Karpas-422 (cell line): ENCODE data around the gene C4B. TPM values are rescaled to one million over a fixed set of nuclear protein-coding genes. Genes with fewer than 3 reads are reported as not detected.
"Not testable (repeated sequence)": the region's sequence is repeated elsewhere in the genome, so short reads cannot be mapped to it uniquely, and the experiment has no call there.

Source experiments
- DNase-seq: peaks from one replicate; pipeline ENCODE4 v3.0.0-alpha.2; 2015
- H2AFZ ChIP-seq: fragments of 200-600 bp; sonication (generic); 2 replicates; pipeline ENCODE4 v1.6.1; 2014; ENCODE audit warnings: antibody characterized with exemption, low read length, mixed read lengths
- H3K27ac ChIP-seq: fragments of 200-600 bp; sonication (generic); 2 replicates; pipeline ENCODE4 v1.5.1; 2014; ENCODE audit warnings: mild to moderate bottlenecking, low read length, moderate library complexity
- H3K27me3 ChIP-seq: fragments of 200-600 bp; sonication (generic); 2 replicates; pipeline ENCODE4 v1.6.1; 2014; ENCODE audit warnings: low read length, mixed read lengths
- H3K36me3 ChIP-seq: fragments of 200-600 bp; sonication (generic); 2 replicates; pipeline ENCODE4 v1.6.1; 2014; ENCODE audit warnings: low read length, mixed read lengths; ENCODE audit not compliant: insufficient read depth
- H3K4me1 ChIP-seq: fragments of 200-600 bp; sonication (generic); 2 replicates; pipeline ENCODE4 v1.6.1; 2014; ENCODE audit warnings: mild to moderate bottlenecking, low read length, mixed read lengths
- H3K4me2 ChIP-seq: fragments of 200-600 bp; sonication (generic); 2 replicates; pipeline ENCODE4 v1.6.1; 2014; ENCODE audit warnings: low read length, low read depth, mild to moderate bottlenecking; ENCODE audit not compliant: poor library complexity, severe bottlenecking
- H3K4me3 ChIP-seq: fragments of 200-600 bp; sonication (generic); 2 replicates; pipeline ENCODE4 v1.5.1; 2014; ENCODE audit warnings: mild to moderate bottlenecking, antibody characterized with exemption, low read length, mixed read lengths
- H3K79me2 ChIP-seq: fragments of 200-600 bp; sonication (generic); 2 replicates; pipeline ENCODE4 v1.6.1; 2014; ENCODE audit warnings: mild to moderate bottlenecking, low read length, mixed read lengths
- H3K9ac ChIP-seq: fragments of 200-600 bp; sonication (generic); 2 replicates; pipeline ENCODE4 v1.6.0; 2014; ENCODE audit warnings: low read length
- H3K9me2 ChIP-seq: fragments of 200-600 bp; sonication (generic), shearing (Covaris generic); replicated peaks from 2 replicates; pipeline ENCODE4 v1.6.0; 2014; ENCODE audit warnings: mild to moderate bottlenecking, low read length, moderate library complexity; ENCODE audit not compliant: insufficient read depth
- H3K9me3 ChIP-seq: fragments of 300-700, 200-600 bp; sonication (generic); 2 replicates; pipeline ENCODE4 v1.6.1; 2014; ENCODE audit warnings: low read length, mixed read lengths
- H4K20me1 ChIP-seq: fragments of 200-600 bp; sonication (generic); 2 replicates; pipeline ENCODE4 v1.6.1; 2014; ENCODE audit warnings: mild to moderate bottlenecking, antibody characterized with exemption, low read length, low read depth; ENCODE audit not compliant: insufficient read depth
- total RNA-seq: library from RNA; depleted of rRNA; stranded (reverse); fragments of >200 nt; shearing (Covaris generic); gene quantifications from 2 replicates; pipeline ENCODE4 v1.2.3, GENCODE V29; 2014; ENCODE audit warnings: low replicate concordance; rRNA removed

Gene C4B
- 1.9 and 6.6 TPM in 2 replicates for total RNA-seq

- not testable (repeated sequence) for H3K36me3 ChIP-seq, H3K27ac ChIP-seq, H3K4me2 ChIP-seq, DNase-seq, H3K9me2 ChIP-seq, H3K9ac ChIP-seq, H3K79me2 ChIP-seq, H3K4me3 ChIP-seq, H2AFZ ChIP-seq, H4K20me1 ChIP-seq, H3K4me1 ChIP-seq, H3K9me3 ChIP-seq, H3K27me3 ChIP-seq
Measured at GRCh38 chr6:32014547-32014946, at the start of gene C4B. Gene C4B (plus strand): TSS chr6:32014795. CDS start chr6:32014846, 51 bp downstream.

- Histone ChIP-seq H3K4me3 (no peak overlapping the region), H3K36me3 (peaks cover 10% of the 10 kb centered on the region; the same call in 1 of the 2 replicates), H3K79me2 (peaks cover 10% of the 10 kb centered on the region), H3K27ac (no peak overlapping the region), H3K9ac (no peak overlapping the region), H3K9me3 (no peaks in the 10 kb centered on the region), H3K9me2 (no peaks in the 10 kb centered on the region), H3K27me3 (no peaks in the 10 kb centered on the region), H3K4me1 (peaks cover 4% of the 10 kb centered on the region), H3K4me2 (no peak overlapping the region), H2AFZ (no peak overlapping the region), H4K20me1 (no peaks in the 10 kb centered on the region)
- DNase-seq, result no peak
Measured at GRCh38 chr6:31965700-31966099, 48.9 kb upstream of the C4B start.

GRCh38 chr6:31966506-31966905, 48.1 kb upstream of the C4B start:
- no peaks in the 10 kb centered on the region for H4K20me1 ChIP-seq
- no peaks in the 10 kb centered on the region for H3K9me2 ChIP-seq
- H3K4me3 ChIP-seq, result no peak overlapping the region
- peaks cover 14% of the 10 kb centered on the region for H3K79me2 ChIP-seq
- no peaks in the 10 kb centered on the region for H3K27me3 ChIP-seq
- H3K27ac ChIP-seq, result no peak overlapping the region
- DNase-seq, result no peak
- no peak overlapping the region for H3K4me2 ChIP-seq
- H3K9ac ChIP-seq, result no peak overlapping the region
- H3K4me1 ChIP-seq, result peaks cover 12% of the 10 kb centered on the region
- H3K9me3 ChIP-seq, result no peaks in the 10 kb centered on the region
- H2AFZ ChIP-seq, result no peak overlapping the region
- peaks cover 10% of the 10 kb centered on the region; the same call in 1 of the 2 replicates for H3K36me3 ChIP-seq

GRCh38 chr6:31966997-31967925, 47.3 kb upstream of the C4B start:
- H3K4me3 ChIP-seq, result no peak overlapping the region
- peaks cover 10% of the 10 kb centered on the region; the same call in 1 of the 2 replicates for H3K36me3 ChIP-seq
- no peak overlapping the region for H3K27ac ChIP-seq
- no peaks in the 10 kb centered on the region for H3K9me2 ChIP-seq
- H3K27me3 ChIP-seq, result no peaks in the 10 kb centered on the region
- no peak for DNase-seq
- H3K9ac ChIP-seq, result no peak overlapping the region
- no peak overlapping the region for H3K4me2 ChIP-seq
- H4K20me1 ChIP-seq, result no peaks in the 10 kb centered on the region
- peaks cover 14% of the 10 kb centered on the region for H3K4me1 ChIP-seq
- H2AFZ ChIP-seq, result no peak overlapping the region
- H3K9me3 ChIP-seq, result no peaks in the 10 kb centered on the region
- H3K79me2 ChIP-seq, result peaks cover 15% of the 10 kb centered on the region

GRCh38 chr6:31967926-31968320, 46.7 kb upstream of the C4B start:
- Histone ChIP-seq H3K4me1 (peaks cover 18% of the 10 kb centered on the region), H3K79me2 (peaks cover 20% of the 10 kb centered on the region), H3K9me3 (no peaks in the 10 kb centered on the region), H3K9me2 (no peaks in the 10 kb centered on the region), H3K36me3 (peaks cover 10% of the 10 kb centered on the region; the same call in 1 of the 2 replicates), H2AFZ (no peak overlapping the region), H3K9ac (no peak overlapping the region), H3K4me3 (no peak overlapping the region), H3K4me2 (no peak overlapping the region), H3K27ac (no peak overlapping the region), H3K27me3 (no peaks in the 10 kb centered on the region), H4K20me1 (no peaks in the 10 kb centered on the region)
- DNase-seq, result no peak

GRCh38 chr6:31968326-31968725, 46.3 kb upstream of the C4B start:
- peaks cover 24% of the 10 kb centered on the region for H3K79me2 ChIP-seq
- no peak overlapping the region for H3K27ac ChIP-seq
- H3K9me3 ChIP-seq, result no peaks in the 10 kb centered on the region
- no peaks in the 10 kb centered on the region for H3K9me2 ChIP-seq
- H4K20me1 ChIP-seq, result no peaks in the 10 kb centered on the region
- H3K4me2 ChIP-seq, result no peak overlapping the region
- no peak overlapping the region for H3K4me3 ChIP-seq
- H3K36me3 ChIP-seq, result peaks cover 6% of the 10 kb centered on the region; the same call in 1 of the 2 replicates
- H3K27me3 ChIP-seq, result no peaks in the 10 kb centered on the region
- H3K4me1 ChIP-seq, result peaks cover 22% of the 10 kb centered on the region
- no peak for DNase-seq
- H2AFZ ChIP-seq, result no peak overlapping the region
- H3K9ac ChIP-seq, result no peak overlapping the region

GRCh38 chr6:31968791-31969711, 45.5 kb upstream of the C4B start:
- no peak overlapping the region for H2AFZ ChIP-seq
- H3K9ac ChIP-seq, result no peak overlapping the region
- no peak for DNase-seq
- 0 out of 2 replicates have a peak, but pooled peaks cover 3% of the 10 kb centered on the region for H3K36me3 ChIP-seq
- H3K4me2 ChIP-seq, result no peak overlapping the region
- no peak overlapping the region for H3K27ac ChIP-seq
- H3K27me3 ChIP-seq, result no peaks in the 10 kb centered on the region
- no peak overlapping the region for H3K4me3 ChIP-seq
- H4K20me1 ChIP-seq, result no peaks in the 10 kb centered on the region
- H3K4me1 ChIP-seq, result peaks cover 26% of the 10 kb centered on the region
- peaks cover 31% of the 10 kb centered on the region for H3K79me2 ChIP-seq
- H3K9me2 ChIP-seq, result no peaks in the 10 kb centered on the region
- no peaks in the 10 kb centered on the region for H3K9me3 ChIP-seq
